ENCODE data around the gene GPATCH2L. TPM values are rescaled to one million over a fixed set of nuclear protein-coding genes. Genes with fewer than 3 reads are reported as not detected.

Gene GPATCH2L
- total RNA-seq, 1 donor = 43.8 TPM

DNA sequence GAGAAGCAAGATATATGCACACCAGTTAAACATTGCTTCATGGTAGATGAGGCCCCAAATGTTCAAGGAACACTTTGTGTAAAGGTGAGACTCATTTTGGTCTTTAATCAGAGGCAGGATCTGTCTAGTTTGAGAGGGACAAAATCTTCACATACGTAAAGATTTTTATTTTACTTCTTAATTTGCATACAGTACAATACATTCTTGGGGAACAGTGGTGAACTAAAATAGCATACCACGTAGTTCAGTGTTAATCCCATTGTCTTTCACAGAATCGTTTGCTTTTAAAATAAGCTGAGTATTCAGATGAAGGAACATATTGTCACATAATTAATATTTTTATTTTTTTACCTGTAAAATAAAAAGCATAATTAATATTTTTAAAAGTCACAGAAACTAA, 43.3 kb downstream of the GPATCH2L start:
- Histone ChIP-seq H4K20me1 (ENCODE audit: insufficient read depth, low read length) (no peaks in the 10 kb centered on the region), H3K27ac (ENCODE audit: low read depth, low read length) (no peak overlapping the region), H3K79me2 (ENCODE audit: insufficient read depth, low read length) (no peaks in the 10 kb centered on the region), H3K27me3 (ENCODE audit: insufficient read depth, low read length) (no peaks in the 10 kb centered on the region), H3K4me2 (ENCODE audit: insufficient read depth, low read length) (no peak overlapping the region), H3K4me3 (ENCODE audit: insufficient read depth, low read length) (no peak overlapping the region), H2AFZ (ENCODE audit: low read length) (no peak overlapping the region), H3K36me3 (ENCODE audit: insufficient read depth, low read length) (peaks cover 75% of the 10 kb centered on the region), H3K4me1 (ENCODE audit: insufficient read depth, low read length) (no peaks in the 10 kb centered on the region), H3K9me3 (ENCODE audit: low read depth, low read length) (no peaks in the 10 kb centered on the region)
- TF ChIP-seq, protein P1, sequence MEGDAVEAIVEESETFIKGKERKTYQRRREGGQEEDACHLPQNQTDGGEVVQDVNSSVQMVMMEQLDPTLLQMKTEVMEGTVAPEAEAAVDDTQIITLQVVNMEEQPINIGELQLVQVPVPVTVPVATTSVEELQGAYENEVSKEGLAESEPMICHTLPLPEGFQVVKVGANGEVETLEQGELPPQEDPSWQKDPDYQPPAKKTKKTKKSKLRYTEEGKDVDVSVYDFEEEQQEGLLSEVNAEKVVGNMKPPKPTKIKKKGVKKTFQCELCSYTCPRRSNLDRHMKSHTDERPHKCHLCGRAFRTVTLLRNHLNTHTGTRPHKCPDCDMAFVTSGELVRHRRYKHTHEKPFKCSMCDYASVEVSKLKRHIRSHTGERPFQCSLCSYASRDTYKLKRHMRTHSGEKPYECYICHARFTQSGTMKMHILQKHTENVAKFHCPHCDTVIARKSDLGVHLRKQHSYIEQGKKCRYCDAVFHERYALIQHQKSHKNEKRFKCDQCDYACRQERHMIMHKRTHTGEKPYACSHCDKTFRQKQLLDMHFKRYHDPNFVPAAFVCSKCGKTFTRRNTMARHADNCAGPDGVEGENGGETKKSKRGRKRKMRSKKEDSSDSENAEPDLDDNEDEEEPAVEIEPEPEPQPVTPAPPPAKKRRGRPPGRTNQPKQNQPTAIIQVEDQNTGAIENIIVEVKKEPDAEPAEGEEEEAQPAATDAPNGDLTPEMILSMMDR (IDR thresholded peaks at IDR 0.05; ENCODE audit: extremely low read depth, low read depth, low read length) = no peak
- DNase-seq (ENCODE audit: insufficient read length, low spot score, missing footprints) = no peak

DNA sequence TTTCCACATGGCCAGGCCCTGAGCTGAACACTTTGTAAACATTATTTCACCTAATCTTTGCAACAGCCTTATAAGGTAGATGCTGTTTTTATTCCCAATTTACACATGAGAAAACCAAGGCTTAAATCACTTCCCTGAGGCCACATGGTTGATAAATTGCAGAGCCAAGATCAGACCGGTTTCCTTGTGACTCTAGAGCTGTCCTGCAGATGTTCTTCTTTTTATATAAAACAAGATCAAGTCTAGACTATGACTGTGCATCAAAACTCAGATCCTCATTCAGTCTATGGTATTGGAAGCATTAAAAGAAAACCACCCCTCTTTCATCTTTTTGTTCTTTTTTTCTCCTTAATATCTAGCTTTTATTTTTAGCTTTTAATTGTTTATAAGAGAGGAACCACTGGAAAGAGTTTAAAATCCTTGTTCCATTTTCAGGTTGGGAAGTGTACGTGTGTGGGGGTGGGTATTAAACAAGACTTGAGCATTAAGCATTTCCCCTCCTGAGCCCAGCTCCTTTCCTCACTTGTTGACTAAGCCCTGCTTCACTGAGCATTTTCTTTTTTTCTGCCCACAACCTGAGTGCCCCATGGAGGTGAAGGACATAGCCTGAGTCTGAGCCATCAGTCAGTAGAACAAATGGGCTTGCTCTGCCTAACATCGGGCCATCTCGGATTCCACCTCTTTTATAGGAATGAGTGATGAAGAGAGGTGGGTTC, 45.4 kb downstream of the GPATCH2L start:
- Histone ChIP-seq H3K4me1 (ENCODE audit: insufficient read depth, low read length) (peaks cover 5% of the 10 kb centered on the region), H3K27me3 (ENCODE audit: insufficient read depth, low read length) (no peaks in the 10 kb centered on the region), H3K27ac (ENCODE audit: low read depth, low read length) (no peak overlapping the region), H3K4me3 (ENCODE audit: insufficient read depth, low read length) (no peak overlapping the region), H4K20me1 (ENCODE audit: insufficient read depth, low read length) (peaks cover 7% of the 10 kb centered on the region), H3K36me3 (ENCODE audit: insufficient read depth, low read length) (peaks cover 69% of the 10 kb centered on the region), H2AFZ (ENCODE audit: low read length) (no peak overlapping the region), H3K79me2 (ENCODE audit: insufficient read depth, low read length) (no peaks in the 10 kb centered on the region), H3K4me2 (ENCODE audit: insufficient read depth, low read length) (no peak overlapping the region), H3K9me3 (ENCODE audit: low read depth, low read length) (no peaks in the 10 kb centered on the region)
- TF ChIP-seq, protein P1 (IDR thresholded peaks at IDR 0.05; ENCODE audit: extremely low read depth, low read depth, low read length) = no peak
- DNase-seq (ENCODE audit: insufficient read length, low spot score, missing footprints) = no peak

DNA sequence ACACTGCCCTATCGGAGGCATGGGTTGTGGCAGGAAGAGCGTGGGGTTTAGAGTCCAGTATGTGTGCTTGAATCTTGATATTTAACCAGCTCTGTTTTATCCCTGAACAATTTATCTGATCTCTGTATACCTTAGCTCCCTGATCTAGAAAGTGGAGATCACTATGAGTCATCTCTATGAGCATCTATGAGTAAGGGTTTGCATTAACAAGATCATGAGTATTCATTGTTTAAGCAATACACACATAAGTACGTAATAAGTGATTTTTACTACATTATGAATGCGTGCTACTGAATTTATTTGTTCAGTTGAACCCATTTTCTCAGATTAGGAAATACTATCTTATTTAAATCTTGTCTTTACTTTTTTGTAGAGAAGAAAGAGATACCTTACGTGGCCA, 49.4 kb downstream of the GPATCH2L start:
- DNase-seq (ENCODE audit: insufficient read length, low spot score, missing footprints) = no peak
- Histone ChIP-seq H3K4me3 (ENCODE audit: insufficient read depth, low read length) (no peak overlapping the region), H3K27ac (ENCODE audit: low read depth, low read length) (peak overlapping the region; percentile 88), H3K4me1 (ENCODE audit: insufficient read depth, low read length) (peaks cover 16% of the 10 kb centered on the region), H2AFZ (ENCODE audit: low read length) (no peak overlapping the region), H3K27me3 (ENCODE audit: insufficient read depth, low read length) (no peaks in the 10 kb centered on the region), H3K36me3 (ENCODE audit: insufficient read depth, low read length) (peaks cover 57% of the 10 kb centered on the region), H3K4me2 (ENCODE audit: insufficient read depth, low read length) (no peak overlapping the region), H4K20me1 (ENCODE audit: insufficient read depth, low read length) (peaks cover 7% of the 10 kb centered on the region), H3K9me3 (ENCODE audit: low read depth, low read length) (no peaks in the 10 kb centered on the region), H3K79me2 (ENCODE audit: insufficient read depth, low read length) (no peaks in the 10 kb centered on the region)
- TF ChIP-seq, protein P1 (IDR thresholded peaks at IDR 0.05; ENCODE audit: extremely low read depth, low read depth, low read length) = no peak

DNA sequence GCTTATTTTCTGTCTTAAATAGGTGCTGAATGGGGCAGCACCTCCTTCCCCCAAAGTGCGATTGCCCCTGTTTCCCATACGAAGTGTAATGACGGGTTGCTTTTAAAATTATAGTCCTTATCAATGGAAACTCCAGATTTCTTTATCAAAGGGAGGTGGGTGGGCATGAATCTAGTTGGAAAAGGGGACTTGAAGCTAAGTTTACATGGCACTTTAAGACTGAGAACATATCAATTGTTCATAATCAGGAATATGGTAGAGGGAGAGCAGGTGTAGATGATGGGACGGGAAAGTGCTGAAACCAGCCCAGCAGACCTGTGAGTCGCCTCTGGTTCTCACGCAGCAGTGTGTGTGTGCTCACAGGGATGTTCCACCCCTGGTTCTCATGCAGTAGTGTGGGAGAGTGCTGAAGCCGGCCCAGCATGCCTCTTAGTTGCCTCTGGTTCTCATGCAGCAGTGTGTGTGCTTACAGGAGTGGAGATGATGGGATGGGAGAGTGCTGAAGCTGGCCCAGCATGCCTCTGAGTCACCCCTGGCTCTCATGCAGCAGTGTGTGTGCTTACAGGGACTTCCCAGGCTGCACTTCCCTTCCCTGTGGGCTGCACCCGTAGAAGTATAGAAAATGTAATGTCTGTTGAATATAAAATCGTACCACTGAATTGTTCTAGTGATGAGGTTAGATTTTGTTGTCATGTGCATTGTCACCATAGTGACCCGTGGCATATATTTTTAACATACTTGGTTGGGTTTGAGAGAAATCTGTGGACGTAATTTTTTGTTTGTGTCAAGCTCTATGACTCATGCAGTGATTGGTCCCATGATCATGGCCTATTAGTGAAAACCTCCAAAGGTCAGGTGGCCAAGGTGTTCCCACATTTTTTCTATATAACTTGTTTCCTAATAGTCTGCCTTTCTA, 51.6 kb downstream of the GPATCH2L start:
- Histone ChIP-seq H4K20me1 (ENCODE audit: insufficient read depth, low read length) (peaks cover 7% of the 10 kb centered on the region), H3K27me3 (ENCODE audit: insufficient read depth, low read length) (no peaks in the 10 kb centered on the region), H3K79me2 (ENCODE audit: insufficient read depth, low read length) (no peaks in the 10 kb centered on the region), H3K4me3 (ENCODE audit: insufficient read depth, low read length) (no peak overlapping the region), H2AFZ (ENCODE audit: low read length) (no peak overlapping the region), H3K27ac (ENCODE audit: low read depth, low read length) (peak overlapping the region; percentile 88), H3K4me1 (ENCODE audit: insufficient read depth, low read length) (peaks cover 16% of the 10 kb centered on the region), H3K9me3 (ENCODE audit: low read depth, low read length) (no peaks in the 10 kb centered on the region), H3K36me3 (ENCODE audit: insufficient read depth, low read length) (peaks cover 42% of the 10 kb centered on the region), H3K4me2 (ENCODE audit: insufficient read depth, low read length) (peak overlapping the region; percentile 14)
- TF ChIP-seq, protein P1 (IDR thresholded peaks at IDR 0.05; ENCODE audit: extremely low read depth, low read depth, low read length) = no peak
- peak; percentile 91 for DNase-seq (ENCODE audit: insufficient read length, low spot score, missing footprints)
